ENCODE measurements around the gene SYT4.
"Not testable (repeated sequence)": the region's sequence is repeated elsewhere in the genome, so short reads cannot be mapped to it uniquely, and the experiment has no call there.

The SYT4 gene

GRCh38 chr18:43277164-43277600 is at the start of gene SYT4:
Gene SYT4 (minus strand): TSS chr18:43277490. CDS start chr18:43277281, 209 bp downstream.
- H3K4me1 ChIP-seq (ENCODE audit: control insufficient read depth in 1 of 2, insufficient read depth in 2 of 2, low read length in 2 of 2): peaks cover 0 to 4% of the 10 kb centered on the region in 2 donors
- H3K27me3 ChIP-seq (ENCODE audit: low read depth, low read length): no peaks in the 10 kb centered on the region
- H3K27ac ChIP-seq (ENCODE audit: low read length): no peak within 1 kb of the TSS
- no peaks in the 10 kb centered on the region for H3K9me3 ChIP-seq (ENCODE audit: control insufficient read depth in 1 of 2, low read length in 2 of 2)
- H3K4me3 ChIP-seq (ENCODE audit: low read depth in 1 of 2, low read length in 2 of 2): no peak within 1 kb of the TSS
- no peaks in the 10 kb centered on the region for H3K36me3 ChIP-seq (ENCODE audit: control insufficient read depth in 1 of 2, insufficient read depth in 2 of 2, low read length in 2 of 2)

- Histone ChIP-seq H3K27me3 (ENCODE audit: low read depth, low read length) (no peaks in the 10 kb centered on the region), H3K4me3 (ENCODE audit: low read depth in 1 of 2, low read length in 2 of 2) (no peak overlapping the region), H3K36me3 (ENCODE audit: control insufficient read depth in 1 of 2, insufficient read depth in 2 of 2, low read length in 2 of 2) (no peaks in the 10 kb centered on the region), H3K4me1 (ENCODE audit: control insufficient read depth in 1 of 2, insufficient read depth in 2 of 2, low read length in 2 of 2) (no peaks in the 10 kb centered on the region), H3K9me3 (ENCODE audit: control insufficient read depth in 1 of 2, low read length in 2 of 2) (peaks cover 0 to 4% of the 10 kb centered on the region in 2 donors), H3K27ac (ENCODE audit: low read length) (no peak overlapping the region)
Observed at GRCh38 chr18:43322132-43322531, 44.8 kb upstream of the SYT4 start.

DNA sequence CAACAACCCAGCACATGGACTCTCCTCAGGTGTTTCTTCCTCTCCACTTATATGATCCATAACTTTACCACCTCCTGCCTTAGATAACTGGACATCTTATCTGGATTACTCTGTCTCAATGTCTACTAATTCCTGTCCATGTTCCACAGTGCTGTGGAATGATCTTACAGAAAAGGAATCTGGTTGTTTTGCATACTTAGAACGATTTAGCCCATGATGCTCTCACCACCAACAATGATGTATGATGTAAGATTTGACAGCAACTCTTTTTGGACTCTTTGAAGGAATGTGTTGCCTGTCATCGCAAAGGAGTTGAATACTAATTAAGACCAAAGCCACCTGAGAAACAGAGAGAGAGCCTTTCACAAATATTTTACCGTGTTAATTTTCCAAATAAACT is 37.7 kb upstream of the SYT4 start:
- H3K36me3 ChIP-seq (ENCODE audit: control insufficient read depth in 1 of 2, insufficient read depth in 2 of 2, low read length in 2 of 2): no peaks in the 10 kb centered on the region
- no peaks in the 10 kb centered on the region for H3K27me3 ChIP-seq (ENCODE audit: low read depth, low read length)
- H3K27ac ChIP-seq (ENCODE audit: low read length): no peak overlapping the region
- no peaks in the 10 kb centered on the region for H3K4me1 ChIP-seq (ENCODE audit: control insufficient read depth in 1 of 2, insufficient read depth in 2 of 2, low read length in 2 of 2)
- no peak overlapping the region for H3K4me3 ChIP-seq (ENCODE audit: low read depth in 1 of 2, low read length in 2 of 2)
- H3K9me3 ChIP-seq (ENCODE audit: control insufficient read depth in 1 of 2, low read length in 2 of 2): no peaks in the 10 kb centered on the region

DNA sequence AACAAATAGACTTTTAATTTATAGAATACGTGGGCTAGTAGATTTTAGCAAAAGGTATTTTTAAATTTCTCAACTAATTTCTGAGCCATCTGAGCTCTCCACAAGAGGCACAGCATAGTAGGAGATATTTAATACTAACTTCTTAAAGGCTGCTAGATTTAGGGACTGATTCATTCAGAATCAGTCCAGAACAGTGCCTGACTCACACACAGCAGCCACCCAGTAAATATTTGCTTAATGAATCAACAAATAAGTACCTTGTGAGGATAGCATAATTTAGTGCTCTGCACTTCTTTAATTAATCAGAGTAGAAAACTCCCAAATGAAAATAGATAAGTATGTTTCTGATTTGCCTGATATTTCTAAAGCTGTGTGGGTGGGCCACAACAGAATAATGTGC is 35.6 kb upstream of the SYT4 start:
- Histone ChIP-seq H3K4me3 (ENCODE audit: low read depth in 1 of 2, low read length in 2 of 2) (no peak overlapping the region), H3K4me1 (ENCODE audit: control insufficient read depth in 1 of 2, insufficient read depth in 2 of 2, low read length in 2 of 2) (no peaks in the 10 kb centered on the region), H3K27ac (ENCODE audit: low read length) (no peak overlapping the region), H3K9me3 (ENCODE audit: control insufficient read depth in 1 of 2, low read length in 2 of 2) (no peaks in the 10 kb centered on the region), H3K36me3 (ENCODE audit: control insufficient read depth in 1 of 2, insufficient read depth in 2 of 2, low read length in 2 of 2) (no peaks in the 10 kb centered on the region), H3K27me3 (ENCODE audit: low read depth, low read length) (no peaks in the 10 kb centered on the region)

DNA sequence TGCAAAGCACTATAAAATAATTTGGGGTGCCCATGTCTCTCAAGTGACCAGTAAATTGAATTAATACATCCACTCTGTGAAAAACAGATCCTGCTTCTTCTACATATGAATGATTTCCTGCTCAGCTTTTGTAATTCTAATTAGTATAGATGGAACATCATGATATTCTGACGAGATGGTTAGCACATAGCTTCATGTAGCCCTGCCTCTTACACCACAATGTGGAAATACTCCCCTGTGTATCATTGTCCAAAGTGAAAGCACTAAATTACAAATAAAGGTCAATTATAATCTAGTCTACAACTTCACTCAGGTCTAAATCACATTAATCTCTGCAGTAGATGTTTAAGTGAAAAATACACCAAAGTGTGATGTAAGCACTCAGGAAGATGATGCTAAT is 32.9 kb upstream of the SYT4 start:
- no peak overlapping the region for H3K4me3 ChIP-seq (ENCODE audit: low read depth in 1 of 2, low read length in 2 of 2)
- H3K36me3 ChIP-seq (ENCODE audit: control insufficient read depth in 1 of 2, insufficient read depth in 2 of 2, low read length in 2 of 2): no peaks in the 10 kb centered on the region
- H3K27ac ChIP-seq (ENCODE audit: low read length): no peak overlapping the region
- H3K4me1 ChIP-seq (ENCODE audit: control insufficient read depth in 1 of 2, insufficient read depth in 2 of 2, low read length in 2 of 2): no peaks in the 10 kb centered on the region
- no peaks in the 10 kb centered on the region for H3K9me3 ChIP-seq (ENCODE audit: control insufficient read depth in 1 of 2, low read length in 2 of 2)
- no peaks in the 10 kb centered on the region for H3K27me3 ChIP-seq (ENCODE audit: low read depth, low read length)

- no peaks in the 10 kb centered on the region for H3K9me3 ChIP-seq (ENCODE audit: control insufficient read depth in 1 of 2, low read length in 2 of 2)
- no peaks in the 10 kb centered on the region for H3K4me1 ChIP-seq (ENCODE audit: control insufficient read depth in 1 of 2, insufficient read depth in 2 of 2, low read length in 2 of 2)
- no peaks in the 10 kb centered on the region for H3K27me3 ChIP-seq (ENCODE audit: low read depth, low read length)
- no peak overlapping the region for H3K4me3 ChIP-seq (ENCODE audit: low read depth in 1 of 2, low read length in 2 of 2)
- no peak overlapping the region for H3K27ac ChIP-seq (ENCODE audit: low read length)
- no peaks in the 10 kb centered on the region for H3K36me3 ChIP-seq (ENCODE audit: control insufficient read depth in 1 of 2, insufficient read depth in 2 of 2, low read length in 2 of 2)
Observed at GRCh38 chr18:43303376-43303775, 26.1 kb upstream of the SYT4 start.

GRCh38 chr18:43286187-43286586 is 8.9 kb upstream of the SYT4 start:
- H3K36me3 ChIP-seq (ENCODE audit: control insufficient read depth in 1 of 2, insufficient read depth in 2 of 2, low read length in 2 of 2); H3K4me3 ChIP-seq (ENCODE audit: low read depth in 1 of 2, low read length in 2 of 2); H3K4me1 ChIP-seq (ENCODE audit: control insufficient read depth in 1 of 2, insufficient read depth in 2 of 2, low read length in 2 of 2); H3K9me3 ChIP-seq (ENCODE audit: control insufficient read depth in 1 of 2, low read length in 2 of 2); H3K27ac ChIP-seq (ENCODE audit: low read length); H3K27me3 ChIP-seq (ENCODE audit: low read depth, low read length): not testable (repeated sequence)

- Histone ChIP-seq H3K9me3 (ENCODE audit: control insufficient read depth in 1 of 2, low read length in 2 of 2) (no peaks in the 10 kb centered on the region), H3K27me3 (ENCODE audit: low read depth, low read length) (no peaks in the 10 kb centered on the region), H3K27ac (ENCODE audit: low read length) (no peak overlapping the region), H3K4me3 (ENCODE audit: low read depth in 1 of 2, low read length in 2 of 2) (no peak overlapping the region), H3K4me1 (ENCODE audit: control insufficient read depth in 1 of 2, insufficient read depth in 2 of 2, low read length in 2 of 2) (no peaks in the 10 kb centered on the region), H3K36me3 (ENCODE audit: control insufficient read depth in 1 of 2, insufficient read depth in 2 of 2, low read length in 2 of 2) (no peaks in the 10 kb centered on the region)
Observed at GRCh38 chr18:43283299-43283698, 6.0 kb upstream of the SYT4 start.

DNA sequence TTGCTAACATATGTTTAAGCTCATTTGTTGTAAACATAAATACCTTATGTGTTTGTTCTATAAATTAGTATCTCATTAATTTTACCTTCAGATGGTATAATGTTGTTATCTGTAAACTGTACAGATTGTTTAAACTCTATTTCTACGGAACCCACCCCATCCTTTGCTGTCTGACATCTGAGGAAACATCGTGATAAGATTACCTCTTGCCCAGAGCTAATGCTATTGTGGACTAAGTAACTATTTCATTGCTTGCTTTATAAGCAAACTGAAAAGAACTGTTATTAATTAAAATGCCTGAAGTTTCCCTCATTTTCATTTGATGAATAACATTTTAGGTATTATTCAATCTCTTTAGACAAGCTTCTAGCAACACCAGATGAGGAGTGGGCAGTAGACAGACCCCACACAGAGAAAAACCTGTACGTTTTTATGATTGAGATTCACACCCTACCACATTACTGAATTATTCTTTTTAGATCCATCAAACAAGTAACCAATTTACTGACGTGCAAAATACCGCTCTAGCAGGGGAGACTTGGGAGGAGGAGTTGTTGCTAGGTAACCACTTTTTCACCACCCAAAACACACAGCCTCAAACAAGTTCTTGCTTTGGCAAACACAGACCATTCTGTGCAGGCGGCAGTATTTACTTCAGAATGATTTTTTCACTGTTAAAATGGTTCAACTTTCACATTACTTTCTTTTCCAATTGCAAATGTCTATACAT is 1.9 kb upstream of the SYT4 start:
- Histone ChIP-seq H3K4me3 (ENCODE audit: low read depth in 1 of 2, low read length in 2 of 2) (no peak overlapping the region), H3K27me3 (ENCODE audit: low read depth, low read length) (no peaks in the 10 kb centered on the region), H3K36me3 (ENCODE audit: control insufficient read depth in 1 of 2, insufficient read depth in 2 of 2, low read length in 2 of 2) (no peaks in the 10 kb centered on the region), H3K9me3 (ENCODE audit: control insufficient read depth in 1 of 2, low read length in 2 of 2) (no peaks in the 10 kb centered on the region), H3K27ac (ENCODE audit: low read length) (no peak overlapping the region), H3K4me1 (ENCODE audit: control insufficient read depth in 1 of 2, insufficient read depth in 2 of 2, low read length in 2 of 2) (peaks cover 0 to 4% of the 10 kb centered on the region in 2 donors)

GRCh38 chr18:43278355-43278754 is 1.1 kb upstream of the SYT4 start:
- Histone ChIP-seq H3K4me1 (ENCODE audit: control insufficient read depth in 1 of 2, insufficient read depth in 2 of 2, low read length in 2 of 2) (peaks cover 0 to 4% of the 10 kb centered on the region in 2 donors), H3K27ac (ENCODE audit: low read length) (no peak overlapping the region), H3K4me3 (ENCODE audit: low read depth in 1 of 2, low read length in 2 of 2) (no peak overlapping the region), H3K9me3 (ENCODE audit: control insufficient read depth in 1 of 2, low read length in 2 of 2) (no peaks in the 10 kb centered on the region), H3K27me3 (ENCODE audit: low read depth, low read length) (no peaks in the 10 kb centered on the region), H3K36me3 (ENCODE audit: control insufficient read depth in 1 of 2, insufficient read depth in 2 of 2, low read length in 2 of 2) (no peaks in the 10 kb centered on the region)

DNA sequence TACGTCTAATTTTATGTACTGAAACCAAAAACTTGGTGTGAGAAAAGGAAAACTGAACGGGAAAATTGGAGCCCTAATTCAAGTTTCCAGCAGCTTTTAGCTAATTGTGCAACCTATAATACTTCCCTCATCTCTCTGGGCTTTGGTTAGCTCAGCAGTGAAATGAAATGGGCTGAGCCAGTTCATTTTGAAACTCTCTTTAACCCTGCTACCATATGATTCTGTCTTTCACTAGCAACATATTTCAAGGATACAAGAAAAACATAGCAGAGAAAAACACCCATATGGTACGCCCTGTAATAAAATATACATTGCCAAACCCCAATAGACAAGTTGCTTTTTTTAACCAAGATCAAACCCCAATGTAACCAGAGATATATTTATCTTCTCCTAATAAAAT is 799 bp downstream of the SYT4 start:
- Histone ChIP-seq H3K9me3 (ENCODE audit: control insufficient read depth in 1 of 2, low read length in 2 of 2) (no peaks in the 10 kb centered on the region), H3K4me3 (ENCODE audit: low read depth in 1 of 2, low read length in 2 of 2) (no peak overlapping the region), H3K4me1 (ENCODE audit: control insufficient read depth in 1 of 2, insufficient read depth in 2 of 2, low read length in 2 of 2) (peaks cover 0 to 4% of the 10 kb centered on the region in 2 donors), H3K27me3 (ENCODE audit: low read depth, low read length) (no peaks in the 10 kb centered on the region), H3K27ac (ENCODE audit: low read length) (no peak overlapping the region), H3K36me3 (ENCODE audit: control insufficient read depth in 1 of 2, insufficient read depth in 2 of 2, low read length in 2 of 2) (no peaks in the 10 kb centered on the region)

GRCh38 chr18:43275546-43275945 is 1.7 kb downstream of the SYT4 start:
- Histone ChIP-seq H3K27me3 (ENCODE audit: low read depth, low read length) (no peaks in the 10 kb centered on the region), H3K9me3 (ENCODE audit: control insufficient read depth in 1 of 2, low read length in 2 of 2) (no peaks in the 10 kb centered on the region), H3K36me3 (ENCODE audit: control insufficient read depth in 1 of 2, insufficient read depth in 2 of 2, low read length in 2 of 2) (no peaks in the 10 kb centered on the region), H3K4me1 (ENCODE audit: control insufficient read depth in 1 of 2, insufficient read depth in 2 of 2, low read length in 2 of 2) (peaks cover 0 to 4% of the 10 kb centered on the region in 2 donors), H3K27ac (ENCODE audit: low read length) (no peak overlapping the region), H3K4me3 (ENCODE audit: low read depth in 1 of 2, low read length in 2 of 2) (no peak overlapping the region)
